HEK293T (cell line): ENCODE measurements around the gene MRPS2.

ENCODE experiments used
- ARNT ChIP-seq: fragments of 450-650 bp; IDR thresholded peaks from 2 replicates; pipeline ENCODE4 v1.6.1; 2017; ENCODE audit warnings: mild to moderate bottlenecking
- BHLHE40 ChIP-seq: fragments of 450-650 bp; IDR thresholded peaks from 2 replicates; pipeline ENCODE4 v1.6.1; 2016; ENCODE audit warnings: mild to moderate bottlenecking, moderate library complexity, borderline replicate concordance
- CTBP1 ChIP-seq: fragments of 450-650 bp; IDR thresholded peaks from 2 replicates; pipeline ENCODE4 v1.6.1; 2016; ENCODE audit warnings: borderline replicate concordance
- FOXA1 ChIP-seq: fragments of 450-650 bp; IDR thresholded peaks from 2 replicates; pipeline ENCODE4 v1.6.1; 2016; ENCODE audit warnings: mild to moderate bottlenecking
- FOXK2 ChIP-seq: fragments of 450-650 bp; IDR thresholded peaks from 2 replicates; pipeline ENCODE4 v1.6.1; 2016; ENCODE audit warnings: mild to moderate bottlenecking
- FOXM1 ChIP-seq: fragments of 450-650 bp; IDR thresholded peaks from 2 replicates; pipeline ENCODE4 v1.6.1; 2017; ENCODE audit warnings: mild to moderate bottlenecking, borderline replicate concordance
- NFRKB ChIP-seq: fragments of 450-650 bp; IDR thresholded peaks from 2 replicates; pipeline ENCODE4 v1.6.1; 2016; ENCODE audit warnings: mild to moderate bottlenecking, moderate library complexity
- PKNOX1 ChIP-seq: fragments of 450-650 bp; IDR thresholded peaks from 2 replicates; pipeline ENCODE4 v1.6.1; 2016
- SUZ12 ChIP-seq: fragments of 450-650 bp; IDR thresholded peaks from 2 replicates; pipeline ENCODE4 v1.6.1; 2016; ENCODE audit warnings: mild to moderate bottlenecking
- TARDBP ChIP-seq: fragments of 450-650 bp; IDR thresholded peaks from 2 replicates; pipeline ENCODE4 v1.6.1; 2016

- TF ChIP-seq FOXK2 (no peak), NFRKB (no peak), BHLHE40 (no peak), FOXA1 (no peak), TARDBP (no peak), CTBP1 (no peak), SUZ12 (no peak), FOXM1 (no peak), ARNT (no peak), PKNOX1 (no peak)
Measured at GRCh38 chr9:135490166-135490870, 10.2 kb upstream of the MRPS2 start.
